Hypothalamus (tissue), 51 donors: ENCODE measurements around the gene FBXL13.
"Not testable (repeated sequence)": the region's sequence is repeated elsewhere in the genome, so short reads cannot be mapped to it uniquely, and the experiment has no call there.

Experiments used
- DNase-seq, 51 donors: peaks; one replicate each; lab custom pipeline; 2025; lab: John Stamatoyannopoulos, UW

The FBXL13 gene

DNA sequence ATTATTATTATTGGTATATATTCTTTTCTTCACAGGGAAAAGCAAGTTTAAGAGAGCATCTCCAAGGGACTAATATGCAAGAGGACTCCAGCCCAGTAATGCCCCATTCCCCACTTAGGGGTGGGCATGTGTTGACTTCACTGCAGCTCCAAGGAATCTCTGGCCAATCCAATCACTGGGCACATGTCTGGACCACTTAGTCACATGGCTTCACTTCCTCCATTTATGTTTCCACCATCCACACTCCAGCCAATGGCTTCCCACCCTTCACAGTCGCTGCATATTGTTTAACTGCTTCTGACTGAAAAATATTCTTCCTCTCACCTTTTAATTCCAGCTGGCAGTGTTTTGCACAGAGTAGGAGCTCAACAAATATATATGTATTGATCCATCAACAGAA lies 43.6 kb downstream of the FBXL13 start:
- no peak for DNase-seq

DNA sequence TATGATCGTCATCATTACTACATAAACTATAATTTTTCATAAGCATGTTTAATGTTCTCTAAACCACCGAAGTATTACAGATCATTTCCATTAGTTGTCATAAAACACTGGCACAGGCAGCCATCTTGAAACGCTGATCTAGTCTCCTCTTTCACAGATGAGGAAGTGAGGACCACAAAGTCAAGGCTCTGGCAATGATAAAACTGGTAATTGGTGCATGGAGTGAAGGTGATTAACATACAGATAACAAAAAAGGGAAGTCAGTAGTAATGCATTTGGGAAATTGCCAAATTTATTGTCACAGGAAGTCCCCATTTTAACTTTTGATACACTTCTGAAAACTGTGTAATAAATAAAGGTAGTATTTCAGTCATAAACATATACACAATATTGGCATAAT lies 49.3 kb downstream of the FBXL13 start:
- no peak for DNase-seq

DNA sequence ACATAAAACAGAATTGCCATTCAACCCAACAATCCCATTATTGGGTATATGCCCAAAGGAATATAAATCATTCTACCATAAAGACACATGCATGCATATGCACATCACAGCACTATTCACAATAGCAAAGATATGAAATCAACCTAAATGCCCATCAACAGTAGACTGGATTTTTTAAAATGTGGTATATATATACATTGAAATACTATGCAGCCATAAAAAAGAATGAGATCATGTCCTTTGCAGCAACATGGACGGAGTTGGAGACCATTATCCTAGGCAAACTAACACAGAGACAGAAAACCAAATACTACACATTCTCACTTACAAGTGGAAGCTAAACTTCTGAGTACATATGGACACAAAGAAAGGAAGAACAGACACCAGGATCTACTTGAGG lies 51.0 kb downstream of the FBXL13 start:
- not testable (repeated sequence) for DNase-seq

DNA sequence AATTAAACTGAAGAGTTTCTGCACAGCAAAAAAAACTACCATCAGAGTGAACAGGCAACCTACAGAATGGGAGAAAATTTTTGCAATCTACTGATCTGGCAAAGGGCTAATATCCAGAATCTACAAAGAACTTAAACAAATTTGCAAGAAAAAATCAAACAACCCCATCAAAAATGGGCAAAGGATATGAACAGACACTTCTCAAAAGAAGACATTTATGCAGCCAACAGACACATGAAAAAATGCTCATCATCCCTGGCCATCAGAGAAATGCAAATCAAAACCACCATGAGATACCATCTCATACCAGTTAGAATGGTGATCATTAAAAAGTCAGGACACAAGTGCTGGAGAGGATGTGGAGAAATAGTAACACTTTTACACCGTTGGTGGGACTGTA lies 53.1 kb downstream of the FBXL13 start:
- DNase-seq = not testable (repeated sequence)

DNA sequence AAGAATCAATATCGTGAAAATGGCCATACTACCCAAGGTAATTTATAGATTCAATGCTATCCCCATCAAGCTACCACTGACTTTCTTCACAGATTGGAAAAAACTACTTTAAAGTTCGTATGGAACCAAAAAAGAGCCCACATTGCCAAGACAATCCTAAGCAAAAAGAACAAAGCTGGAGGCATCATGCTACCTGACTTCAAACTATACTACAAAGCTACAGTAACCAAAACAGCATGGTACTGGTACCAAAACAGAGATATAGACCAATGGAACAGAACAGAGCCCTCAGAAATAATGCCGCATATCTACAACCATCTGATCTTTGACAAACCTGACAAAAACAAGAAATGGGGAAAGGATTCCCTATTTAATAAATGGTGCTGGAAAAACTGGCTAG lies 53.7 kb downstream of the FBXL13 start:
- not testable (repeated sequence) for DNase-seq

DNA sequence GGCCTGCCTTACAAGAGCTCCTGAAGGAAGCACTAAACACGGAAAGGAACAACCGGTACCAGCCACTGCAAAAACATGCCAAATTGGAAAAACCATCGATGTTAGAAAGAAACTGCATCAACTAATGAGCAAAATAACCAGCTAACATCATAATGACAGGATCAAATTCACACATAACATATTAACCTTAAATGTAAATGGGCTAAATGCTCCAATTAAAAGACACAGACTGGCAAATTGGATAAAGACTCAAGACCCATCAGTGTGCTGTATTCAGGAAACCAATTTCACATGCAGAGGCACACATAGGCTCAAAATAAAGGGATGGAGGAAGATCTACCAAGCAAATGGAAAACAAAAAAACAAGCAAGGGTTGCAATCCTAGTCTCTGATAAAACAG lies 56.3 kb downstream of the FBXL13 start:
- not testable (repeated sequence) for DNase-seq

DNA sequence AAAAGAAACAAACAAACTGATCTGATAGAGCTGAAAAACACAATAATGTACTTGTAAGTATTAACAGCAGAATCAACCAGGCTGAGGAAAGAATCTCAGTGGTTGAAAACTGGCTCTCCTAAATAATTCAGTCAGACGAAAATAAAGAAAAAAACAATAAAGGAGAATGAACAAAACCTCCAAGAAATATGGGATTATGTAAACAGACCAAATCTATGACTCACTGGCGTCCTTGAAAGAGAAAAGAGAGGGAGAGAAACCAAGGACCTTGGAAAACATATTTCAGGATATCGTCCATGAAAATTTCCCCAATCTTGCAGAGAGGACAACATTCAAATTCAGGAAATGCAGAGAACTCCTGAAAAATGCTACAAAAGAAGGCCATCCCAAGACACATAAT lies 62.9 kb downstream of the FBXL13 start:
- no peak for DNase-seq

DNA sequence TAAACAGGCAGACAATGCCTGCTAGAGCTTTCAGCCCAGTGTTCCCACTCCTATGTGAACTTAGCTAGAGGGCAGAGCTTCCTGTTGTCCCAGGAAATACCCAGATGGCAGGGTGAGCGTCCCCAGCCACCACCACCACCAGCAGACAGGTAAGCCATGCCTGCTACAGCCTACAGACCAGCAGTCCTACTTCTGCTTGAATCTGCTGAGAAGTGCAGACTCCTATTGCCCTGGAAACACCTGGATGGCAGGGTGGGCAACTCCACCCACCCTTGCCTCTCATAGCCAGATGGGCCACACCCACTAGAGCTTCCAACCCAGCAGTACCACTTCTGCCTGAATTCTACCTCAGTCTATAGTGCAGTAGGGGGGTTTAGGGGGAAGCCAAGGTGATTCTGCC lies 64.4 kb downstream of the FBXL13 start:
- DNase-seq = no peak

DNA sequence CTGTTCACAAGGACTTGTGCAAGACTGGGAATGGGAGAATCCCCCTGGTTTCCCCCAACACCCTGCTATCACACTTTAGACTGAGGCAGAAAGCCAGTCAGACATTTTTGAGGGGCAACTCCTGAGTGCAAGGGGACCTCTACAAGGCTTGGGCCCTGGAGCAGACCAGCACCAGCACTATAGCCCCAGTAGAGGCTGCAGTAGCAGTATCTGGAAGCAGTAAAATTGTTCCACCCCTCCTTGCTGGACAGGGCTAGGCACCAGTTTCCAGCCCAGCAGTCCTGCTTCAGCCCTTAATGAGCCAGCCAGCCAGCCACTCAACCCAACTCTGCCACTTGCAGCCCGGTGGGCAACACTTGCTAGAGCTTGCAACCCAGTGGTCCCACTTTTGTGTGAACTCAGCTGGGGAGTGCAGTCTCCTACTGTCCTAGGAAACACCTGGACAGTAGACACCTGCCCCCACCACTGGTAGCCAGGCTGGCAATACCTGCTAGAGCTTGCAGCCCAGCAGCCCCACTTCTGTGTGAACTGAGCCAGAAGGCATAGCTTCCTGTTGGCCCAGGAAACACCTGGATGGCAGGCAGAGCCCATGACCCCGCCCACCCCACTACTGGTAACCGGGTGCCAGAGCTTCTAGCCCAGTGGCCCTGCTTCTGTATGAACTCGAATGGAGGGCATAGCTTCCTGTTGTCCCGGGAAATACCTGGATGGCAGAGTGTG lies 65.0 kb downstream of the FBXL13 start:
- DNase-seq = no peak

DNA sequence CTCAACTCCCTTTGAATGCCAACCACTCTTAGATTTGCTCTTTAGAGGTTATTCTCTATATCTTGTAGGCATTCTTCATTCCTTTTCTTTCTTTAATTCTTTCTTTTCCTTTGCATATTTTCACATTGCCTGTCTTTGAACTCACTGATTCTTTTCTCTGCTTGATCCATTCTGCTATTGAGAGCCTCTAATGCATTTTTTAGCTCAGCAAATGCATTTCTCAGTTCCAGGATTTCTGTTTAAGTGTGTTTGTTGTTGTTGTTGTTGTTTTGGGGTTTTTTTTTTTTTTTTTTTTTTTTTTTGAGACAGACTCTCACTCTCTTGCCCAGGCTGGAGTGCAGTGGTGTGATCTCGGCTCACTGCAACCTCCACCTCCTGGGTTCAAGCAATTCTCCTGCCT lies 71.6 kb downstream of the FBXL13 start:
- no peak for DNase-seq

DNA sequence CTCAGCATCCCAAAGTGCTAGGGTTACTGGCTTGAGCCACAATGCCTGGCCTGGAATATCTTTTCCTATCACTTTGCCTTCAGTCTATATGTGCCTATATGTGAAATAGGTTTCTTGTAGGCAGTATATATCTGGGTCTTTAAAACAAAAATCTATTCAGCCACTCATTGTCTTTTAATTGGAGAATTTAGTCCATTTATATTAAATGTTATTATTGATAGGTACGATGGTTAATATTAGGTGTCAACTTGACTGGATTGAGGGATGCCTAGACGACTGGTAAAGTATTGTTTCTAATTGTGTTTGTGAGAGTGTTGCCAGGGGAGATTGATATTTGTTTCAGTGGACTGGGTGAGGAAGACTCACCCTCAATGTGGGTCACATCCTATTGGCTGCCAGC lies 73.4 kb downstream of the FBXL13 start:
- no peak for DNase-seq

DNA sequence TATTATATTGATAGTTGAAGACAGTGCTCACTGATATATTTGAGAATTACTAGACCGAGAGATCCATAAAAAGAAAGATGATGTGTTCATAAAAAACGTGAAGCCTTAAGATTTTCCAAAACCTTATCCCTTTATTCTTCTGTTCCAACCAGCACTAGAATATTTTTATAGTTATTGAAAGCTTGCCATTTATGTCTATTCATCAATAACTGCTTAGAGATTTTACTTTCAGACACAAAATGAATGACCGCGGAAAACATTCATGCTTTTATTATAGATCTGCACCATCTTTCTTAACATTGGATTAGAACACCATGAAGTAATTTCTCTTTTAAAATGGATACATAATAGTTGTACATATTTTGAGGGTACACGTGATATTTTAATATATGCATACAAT lies 77.6 kb downstream of the FBXL13 start:
- no peak for DNase-seq

DNA sequence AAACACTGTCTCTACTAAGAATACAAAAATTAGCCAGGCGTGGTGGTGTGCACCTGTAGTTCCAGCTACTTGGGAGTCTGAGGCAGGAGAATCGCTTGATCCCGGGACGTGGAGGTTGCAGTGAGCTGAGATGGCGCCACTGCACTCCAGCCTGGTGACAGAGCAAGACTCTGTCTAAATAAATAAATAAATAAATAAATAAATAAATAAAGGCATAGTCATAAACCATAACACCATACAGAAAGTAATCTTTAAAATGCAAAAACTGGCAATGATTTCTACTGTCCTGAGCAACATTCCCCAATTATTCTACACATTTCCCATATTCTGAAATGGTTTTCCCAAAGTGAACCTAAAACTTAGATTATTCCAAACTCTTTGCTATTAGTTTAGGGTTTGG lies 79.0 kb downstream of the FBXL13 start:
- DNase-seq = not testable (repeated sequence)

DNA sequence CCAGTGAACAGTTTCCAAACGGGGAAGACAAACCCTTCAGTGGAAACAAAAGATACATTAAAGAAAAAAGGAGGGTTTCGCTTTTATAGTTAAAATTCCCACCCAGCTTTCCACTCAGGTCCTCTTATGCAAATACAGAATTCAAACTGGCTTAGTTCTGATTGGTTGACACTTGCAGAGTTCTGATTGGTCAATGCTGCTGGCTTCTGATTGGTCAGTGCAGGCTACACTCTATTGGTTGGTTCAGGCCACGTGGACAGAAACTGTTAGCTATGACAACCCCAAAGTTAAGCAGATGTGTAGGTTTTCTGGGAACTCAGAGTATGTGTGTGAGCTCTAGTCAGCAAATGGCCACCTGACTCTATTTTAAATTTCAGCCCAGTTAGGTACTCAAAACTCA lies 80.0 kb downstream of the FBXL13 start:
- DNase-seq = no peak

DNA sequence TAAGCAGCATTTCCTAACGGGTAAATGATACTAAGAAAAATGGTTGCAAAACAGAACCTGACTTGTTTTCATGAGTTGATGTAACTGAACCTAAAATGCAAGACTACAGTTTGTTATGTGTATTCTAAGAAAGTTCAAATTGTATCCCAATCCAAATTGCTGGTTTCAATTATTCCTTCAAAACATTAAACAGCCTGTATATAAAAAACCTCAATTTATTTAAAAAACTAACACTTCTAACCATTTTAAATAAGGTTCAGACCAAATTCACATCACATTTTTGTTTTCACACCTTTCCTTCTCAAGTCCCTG lies 80.9 kb downstream of the FBXL13 start:
- no peak for DNase-seq

DNA sequence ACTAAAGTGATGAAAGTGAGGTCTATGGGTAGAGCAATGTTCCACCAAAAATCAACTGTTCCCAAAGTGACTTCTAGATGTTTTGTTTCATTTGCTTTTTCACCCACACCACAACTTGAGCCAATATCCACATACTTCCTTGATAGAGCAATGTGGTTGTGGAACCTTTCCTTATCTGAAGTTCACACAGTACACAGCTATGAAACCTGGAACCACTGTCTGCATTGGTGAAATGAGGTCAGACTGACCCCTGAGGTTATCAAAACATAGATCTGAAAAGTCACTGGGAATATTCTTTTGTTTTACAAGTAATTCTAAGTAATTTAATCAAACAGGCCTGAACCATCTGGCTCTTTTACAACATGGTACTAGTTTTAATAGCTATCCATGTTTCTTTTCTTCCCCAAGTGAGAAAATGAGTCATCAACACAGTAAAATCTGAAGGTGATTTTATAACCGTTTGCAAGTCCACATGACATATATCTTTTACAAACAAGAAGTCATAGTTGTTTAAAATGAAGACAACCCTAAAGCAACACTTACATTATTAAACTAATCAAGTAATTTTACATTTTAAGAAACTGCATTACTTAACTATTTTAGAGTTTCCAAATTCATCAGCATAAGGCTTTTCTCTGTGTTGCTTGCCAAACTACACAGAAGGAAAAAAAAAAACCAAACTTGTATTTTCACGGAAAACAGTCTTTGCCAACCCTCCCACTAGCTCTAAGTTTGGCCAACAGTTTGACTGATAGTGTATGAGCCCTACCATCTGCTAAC lies 81.5 kb downstream of the FBXL13 start:
- DNase-seq = no peak

DNA sequence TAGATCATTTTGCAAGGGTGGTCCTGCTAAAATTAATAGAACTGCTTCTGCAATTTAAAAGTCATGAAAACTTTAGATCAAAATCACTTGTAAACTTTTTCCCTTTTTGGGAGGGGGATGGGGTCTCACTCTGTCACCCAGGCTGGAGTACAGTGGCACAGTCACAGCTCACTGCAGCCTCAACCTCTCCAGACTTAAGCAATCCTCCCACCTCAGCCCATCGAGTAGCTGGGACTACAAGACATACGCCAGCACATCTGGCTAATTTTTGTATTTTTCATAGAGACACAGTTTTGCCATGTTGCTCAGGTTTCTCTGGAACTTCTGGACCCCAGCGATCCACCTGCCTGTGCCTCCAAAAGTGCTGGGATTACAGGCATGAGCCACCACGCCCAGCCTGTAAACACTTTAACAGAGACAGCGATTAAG lies 82.1 kb downstream of the FBXL13 start:
- DNase-seq = no peak

DNA sequence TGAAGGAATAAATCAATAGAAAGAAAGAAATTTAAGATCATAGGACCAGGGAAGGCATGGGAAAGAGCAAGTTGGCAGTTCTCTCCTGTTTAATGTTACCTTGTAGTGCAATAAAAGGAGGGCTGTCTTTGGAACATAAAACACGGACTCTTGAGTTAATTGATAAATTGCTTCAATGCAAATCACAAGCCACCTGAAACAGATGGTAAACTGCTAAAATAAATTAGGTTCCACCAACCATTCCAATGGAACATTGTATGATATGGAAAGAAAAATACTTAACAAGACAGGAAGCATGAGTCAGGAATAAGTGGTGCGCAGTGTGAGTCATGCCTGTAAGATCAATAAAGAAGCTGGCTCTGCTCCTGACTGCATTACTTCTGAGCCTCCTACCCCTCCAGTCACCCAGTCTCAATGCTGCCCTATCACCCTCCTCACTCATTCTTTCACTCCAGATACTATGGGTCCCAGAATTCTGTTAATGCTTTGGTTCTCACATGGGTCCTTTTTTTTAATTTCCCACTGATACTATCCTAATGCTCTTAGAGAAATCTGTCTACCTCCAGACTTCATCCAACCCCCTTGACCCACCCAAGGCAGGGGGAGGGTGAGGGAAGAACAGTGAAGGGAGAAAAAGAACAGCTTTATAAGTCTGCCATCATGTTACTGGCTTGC lies 82.9 kb downstream of the FBXL13 start:
- peak in 2 of 51 donors; percentile 4 to 33 for DNase-seq

DNA sequence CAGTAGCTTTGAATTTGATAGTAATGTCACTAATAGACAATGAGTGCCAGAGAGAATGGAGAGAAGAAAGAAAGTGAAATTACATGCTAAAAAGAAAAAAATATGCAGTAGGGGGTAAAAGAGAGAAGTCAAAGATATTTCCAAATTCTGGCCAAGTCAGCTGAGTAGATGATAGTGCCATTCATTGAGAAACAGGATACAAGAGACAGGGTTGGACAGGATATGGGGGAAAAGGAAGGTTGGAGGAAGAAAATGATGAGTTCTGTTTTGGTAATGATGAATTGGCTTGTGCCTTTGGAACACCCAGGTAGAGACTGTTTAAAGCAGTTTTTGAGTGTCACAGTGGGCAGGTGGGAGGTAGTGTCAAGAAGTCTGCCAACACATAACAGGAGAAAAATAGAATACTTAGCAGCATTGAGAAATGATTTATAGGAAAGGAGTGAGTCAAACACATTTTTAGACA lies 83.5 kb downstream of the FBXL13 start:
- DNase-seq = peak in 1 of 51 donors; percentile 33

DNA sequence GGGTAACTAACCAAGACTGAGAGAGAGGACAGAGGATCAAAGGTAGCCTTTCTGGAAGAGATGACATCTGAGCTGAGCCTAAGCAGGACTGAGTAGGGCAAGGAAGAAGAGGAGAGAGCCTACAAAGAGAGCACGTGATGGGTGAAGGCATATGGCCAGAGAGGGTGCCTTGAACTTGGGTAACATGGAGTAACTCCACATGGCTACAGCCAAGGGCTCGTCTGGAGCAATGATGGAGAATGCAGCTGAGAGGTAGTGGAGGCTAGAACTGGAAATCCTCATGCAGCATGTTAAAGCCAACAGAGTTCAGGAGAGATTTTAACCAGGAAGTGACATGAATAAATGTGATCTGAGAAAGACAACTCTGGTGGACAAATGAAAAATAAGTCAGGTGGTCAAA lies 84.0 kb downstream of the FBXL13 start:
- DNase-seq = no peak

DNA sequence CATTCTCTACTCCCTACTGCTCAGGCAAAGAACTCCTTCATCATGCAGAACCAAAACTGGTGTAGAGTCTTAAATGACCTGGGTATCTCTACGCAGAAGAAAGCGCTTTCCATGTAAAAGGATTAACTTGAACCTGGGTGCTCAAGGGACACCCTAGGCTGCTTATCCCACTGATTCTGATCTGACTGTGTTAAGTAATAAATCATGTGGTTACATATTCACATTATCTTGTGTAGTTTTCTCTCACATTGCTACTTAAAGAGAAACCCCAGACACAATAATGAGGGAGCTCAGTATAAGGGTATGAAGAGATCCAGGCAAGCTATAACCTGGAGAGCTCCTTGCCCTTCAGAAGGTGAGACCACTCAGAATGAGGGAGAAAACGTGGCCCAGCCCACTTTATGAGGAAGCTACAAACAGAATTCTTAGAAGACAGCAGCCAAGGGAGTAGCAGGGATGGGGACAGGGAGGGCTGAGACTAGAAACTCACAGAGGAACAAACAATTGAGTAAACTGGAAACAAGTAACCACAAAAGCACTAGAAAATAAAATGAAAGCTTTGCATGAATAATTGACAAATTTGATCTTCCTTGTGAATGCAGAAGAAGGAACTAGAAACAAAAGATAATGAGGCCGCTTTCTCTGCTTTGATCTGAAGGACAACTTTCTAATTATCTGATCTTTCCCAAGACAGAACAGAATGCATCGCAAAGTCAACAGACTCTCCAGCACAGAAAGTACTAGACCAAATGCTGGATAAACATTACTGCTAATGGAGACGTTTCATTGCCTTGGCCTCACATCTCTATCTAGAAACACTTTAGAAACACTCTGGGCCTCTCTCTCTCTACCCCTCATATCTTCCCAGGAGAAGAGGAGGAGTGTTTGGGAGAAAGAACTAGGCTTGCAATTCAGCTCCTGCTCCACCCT lies 85.7 kb downstream of the FBXL13 start:
- no peak for DNase-seq
